SW480 (cell line): Measurements from ENCODE around the gene ITGB8.

Source experiments
- DNase-seq: peaks from one replicate; pipeline ENCODE4 v3.0.0-alpha.2; 2016; ENCODE audit warnings: low spot score

The ITGB8 gene

GRCh38 chr7:20307901-20308300 lies 22.8 kb upstream of the ITGB8 start:
- no peak for DNase-seq

DNA sequence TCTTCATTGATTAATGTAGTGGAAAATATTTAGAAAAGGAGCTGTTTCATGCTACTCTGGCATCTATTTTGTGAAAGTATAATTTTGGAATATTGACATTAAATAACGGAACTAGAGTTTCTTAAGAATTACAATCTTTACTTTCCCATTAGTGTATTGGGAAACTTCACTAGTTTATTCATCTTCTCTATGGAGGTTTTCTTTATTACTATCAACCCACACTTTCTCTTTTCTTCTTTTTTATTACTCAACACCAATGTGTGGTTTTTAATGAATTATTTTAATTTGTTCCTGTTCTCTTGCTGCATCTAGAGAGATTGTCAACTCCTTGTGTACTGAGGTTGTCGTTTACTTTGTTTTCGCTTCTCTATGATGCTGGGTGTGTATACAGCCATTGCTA lies 20.4 kb upstream of the ITGB8 start:
- no peak for DNase-seq

- DNase-seq = peak; percentile 67
Observed at GRCh38 chr7:20310963-20311742, 19.5 kb upstream of the ITGB8 start.

DNA sequence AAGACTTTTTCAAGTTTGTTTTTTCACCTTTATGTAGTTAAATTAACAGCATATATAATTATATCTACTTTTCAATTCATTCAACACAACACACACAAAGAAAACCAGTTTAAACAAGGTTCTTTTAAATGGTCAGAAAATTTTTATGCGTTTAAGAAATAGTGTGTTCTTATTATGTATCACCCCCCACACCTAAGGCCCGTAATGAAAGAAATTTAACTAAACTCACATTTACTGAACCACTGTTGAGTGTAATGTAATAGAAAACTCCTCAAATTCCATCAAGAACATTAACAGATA lies 19.0 kb upstream of the ITGB8 start:
- no peak for DNase-seq

- no peak for DNase-seq
Observed at GRCh38 chr7:20312562-20312961, 18.1 kb upstream of the ITGB8 start.

DNA sequence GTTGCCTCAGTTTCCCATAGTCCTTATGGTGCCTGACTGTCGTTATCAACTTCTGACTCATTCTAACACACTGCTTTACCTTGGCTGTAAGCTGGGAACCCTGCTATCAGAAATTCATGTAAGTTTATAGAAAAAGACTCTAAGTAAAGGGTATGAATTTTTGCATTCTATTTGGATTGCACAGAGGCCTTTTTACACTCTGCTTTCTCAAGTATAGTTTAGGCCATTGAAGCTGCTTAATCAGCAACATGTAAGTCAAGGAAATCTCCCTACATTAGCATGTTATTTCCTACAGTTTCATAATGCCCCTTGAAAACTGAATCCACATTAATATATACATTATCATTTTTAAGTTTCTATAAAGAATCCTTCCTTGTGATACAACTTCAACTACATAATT lies 17.1 kb upstream of the ITGB8 start:
- DNase-seq = no peak

DNA sequence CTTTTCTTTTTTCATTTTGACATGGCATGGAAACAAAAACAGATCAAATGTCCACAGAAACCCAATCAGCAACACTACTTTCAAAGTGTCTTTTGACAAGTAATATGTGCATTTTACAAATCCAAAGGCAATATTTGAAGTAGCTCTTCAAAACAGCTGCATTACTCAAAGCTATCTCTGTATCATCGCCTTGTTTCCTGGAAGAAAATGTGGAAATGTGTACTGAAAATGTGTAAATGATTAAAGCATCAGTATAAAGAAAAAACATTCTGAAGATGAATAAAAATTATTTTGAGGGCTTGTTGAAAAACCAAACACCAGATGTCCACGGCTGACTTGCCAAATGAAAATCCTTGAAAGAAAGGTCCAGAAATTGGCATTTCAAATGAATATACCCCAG lies 16.5 kb upstream of the ITGB8 start:
- DNase-seq = no peak

- no peak for DNase-seq
Observed at GRCh38 chr7:20316706-20317105, 14.0 kb upstream of the ITGB8 start.

DNA sequence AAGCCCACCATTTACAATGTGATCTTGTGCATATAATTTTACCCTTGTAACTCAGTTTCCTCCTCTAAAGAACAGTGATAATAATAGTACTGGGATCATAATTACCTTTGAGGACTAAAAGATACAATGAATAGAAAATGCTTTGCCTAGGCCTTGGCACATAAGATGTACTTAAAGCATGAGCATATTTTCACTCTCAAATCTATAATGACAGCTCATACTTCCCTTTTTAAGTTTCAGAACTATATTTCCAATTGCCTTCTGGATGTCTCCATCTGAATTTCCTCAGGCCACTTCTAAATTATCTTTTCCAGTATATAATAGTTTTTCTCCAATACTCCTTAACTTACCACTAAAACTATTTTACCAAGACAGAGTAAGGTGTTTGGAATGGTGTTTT lies 13.3 kb upstream of the ITGB8 start:
- DNase-seq = no peak

DNA sequence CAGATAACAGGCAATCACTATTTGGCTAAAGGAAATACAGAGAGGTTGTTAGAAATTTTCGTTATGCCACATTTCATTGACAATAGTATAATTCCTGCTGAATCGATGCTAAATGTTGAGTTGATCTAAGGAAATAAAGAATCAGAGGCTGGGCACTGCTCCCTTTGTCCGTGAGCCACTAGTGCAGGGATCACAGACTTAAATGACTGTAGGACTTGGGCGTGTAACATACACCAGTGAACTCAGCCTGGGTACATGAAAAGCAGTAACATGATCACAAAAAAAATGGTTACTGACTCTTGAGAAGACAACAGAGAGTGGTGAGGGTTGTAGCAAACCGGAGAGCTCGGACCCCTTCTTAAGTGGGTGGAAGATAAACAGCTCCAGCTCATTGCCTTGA lies 11.8 kb upstream of the ITGB8 start:
- DNase-seq = no peak

DNA sequence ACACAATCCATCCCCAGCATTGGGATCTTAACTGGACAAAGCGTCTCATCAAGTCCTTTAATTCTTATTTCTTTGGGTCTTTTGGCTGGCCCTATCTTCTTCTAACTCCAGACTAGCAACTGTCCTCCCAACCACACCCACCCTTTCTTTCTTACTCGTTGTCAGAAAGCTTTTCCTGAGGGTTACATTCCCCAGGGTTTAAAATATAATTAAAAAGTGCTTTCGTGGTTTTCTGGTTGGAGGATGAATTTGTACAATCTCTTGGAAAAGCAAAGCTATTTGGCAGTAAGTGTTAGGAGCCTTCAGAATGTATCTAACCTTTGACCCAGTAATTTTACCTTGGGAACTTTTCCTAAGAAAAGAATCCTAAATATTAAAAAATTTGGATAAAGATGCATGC lies 10.4 kb upstream of the ITGB8 start:
- no peak for DNase-seq

GRCh38 chr7:20320786-20321185 lies 9.9 kb upstream of the ITGB8 start:
- DNase-seq = no peak

DNA sequence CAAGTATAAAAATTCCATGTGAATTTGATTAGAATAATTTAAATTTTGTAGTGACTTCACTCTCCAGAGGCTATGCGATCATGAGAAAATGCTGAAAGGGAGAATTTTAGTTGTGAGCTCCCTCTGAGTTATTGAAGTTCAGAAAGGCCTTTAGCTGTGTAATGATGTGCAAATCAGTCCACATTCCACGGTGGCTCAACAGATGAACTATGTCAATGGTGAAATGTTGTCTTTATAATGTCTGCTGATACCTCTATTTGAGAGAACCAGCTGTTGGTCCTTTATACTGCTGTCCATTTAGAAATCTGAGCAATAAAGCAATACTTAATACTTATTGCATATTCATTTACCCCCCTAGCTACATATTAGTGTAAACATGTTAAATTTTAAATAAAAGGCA lies 7.1 kb upstream of the ITGB8 start:
- DNase-seq = no peak

DNA sequence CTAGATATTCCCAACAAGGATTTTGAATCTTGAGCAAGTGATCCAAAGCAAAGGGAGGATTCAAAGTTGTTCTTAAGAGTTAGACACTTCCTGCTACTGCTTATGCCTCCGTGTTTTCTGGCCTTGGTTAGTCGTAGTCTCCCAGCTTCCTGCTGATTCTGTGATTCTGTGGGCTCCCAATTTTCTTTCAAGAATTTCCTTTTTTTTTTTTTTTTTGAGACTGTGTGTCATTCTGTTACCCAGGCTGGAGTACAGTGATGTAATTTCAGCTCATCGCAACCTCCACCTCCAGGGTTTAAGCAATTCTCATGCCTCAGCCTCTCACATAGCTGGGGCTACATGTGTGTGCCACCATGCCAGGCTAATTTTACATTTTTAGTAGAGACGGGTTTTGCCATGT lies 4.4 kb upstream of the ITGB8 start:
- no peak for DNase-seq

DNA sequence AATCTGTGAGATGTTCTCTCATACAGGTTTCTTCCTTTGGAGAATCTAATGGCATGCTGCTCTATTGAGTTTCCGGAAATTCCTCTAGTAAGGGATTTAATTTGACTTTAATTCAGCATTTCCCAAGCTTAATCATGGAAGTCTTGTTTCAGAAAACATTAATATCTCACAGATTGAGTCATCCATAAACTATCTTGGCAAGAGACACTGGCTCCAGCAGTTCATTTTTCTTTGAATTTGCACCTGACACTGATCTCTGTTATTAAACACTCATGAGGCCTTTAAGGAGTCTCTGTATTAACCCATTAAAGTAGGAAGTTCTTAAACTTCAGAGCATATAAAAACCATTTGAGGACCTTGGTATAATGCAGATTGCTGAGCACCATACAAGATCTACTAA lies 3.6 kb upstream of the ITGB8 start:
- no peak for DNase-seq

GRCh38 chr7:20328027-20328426 lies 2.7 kb upstream of the ITGB8 start:
- DNase-seq = no peak

DNA sequence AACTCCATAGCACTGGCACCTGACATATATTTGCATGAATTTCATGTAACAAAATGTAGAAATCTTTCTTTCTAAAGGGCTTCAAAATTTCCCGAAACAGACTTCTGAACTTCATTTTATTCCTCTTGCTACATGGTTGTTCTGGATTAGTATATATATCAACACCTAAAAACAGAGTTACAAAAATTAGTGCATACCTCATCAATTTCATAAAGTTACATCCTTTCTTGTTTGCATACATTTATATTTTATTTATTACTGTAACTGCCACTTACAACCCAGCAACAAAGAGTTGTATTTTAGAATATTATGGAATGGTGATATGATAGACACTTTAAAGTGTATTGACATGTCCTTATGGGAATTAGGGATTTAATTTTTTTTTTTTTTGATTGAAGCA lies 2.0 kb upstream of the ITGB8 start:
- no peak for DNase-seq

GRCh38 chr7:20329389-20330238 lies 1.1 kb upstream of the ITGB8 start:
- DNase-seq = peak; percentile 96

- DNase-seq = peak; percentile 82
Observed at GRCh38 chr7:20330928-20331909, 519 bp downstream of the ITGB8 start.

DNA sequence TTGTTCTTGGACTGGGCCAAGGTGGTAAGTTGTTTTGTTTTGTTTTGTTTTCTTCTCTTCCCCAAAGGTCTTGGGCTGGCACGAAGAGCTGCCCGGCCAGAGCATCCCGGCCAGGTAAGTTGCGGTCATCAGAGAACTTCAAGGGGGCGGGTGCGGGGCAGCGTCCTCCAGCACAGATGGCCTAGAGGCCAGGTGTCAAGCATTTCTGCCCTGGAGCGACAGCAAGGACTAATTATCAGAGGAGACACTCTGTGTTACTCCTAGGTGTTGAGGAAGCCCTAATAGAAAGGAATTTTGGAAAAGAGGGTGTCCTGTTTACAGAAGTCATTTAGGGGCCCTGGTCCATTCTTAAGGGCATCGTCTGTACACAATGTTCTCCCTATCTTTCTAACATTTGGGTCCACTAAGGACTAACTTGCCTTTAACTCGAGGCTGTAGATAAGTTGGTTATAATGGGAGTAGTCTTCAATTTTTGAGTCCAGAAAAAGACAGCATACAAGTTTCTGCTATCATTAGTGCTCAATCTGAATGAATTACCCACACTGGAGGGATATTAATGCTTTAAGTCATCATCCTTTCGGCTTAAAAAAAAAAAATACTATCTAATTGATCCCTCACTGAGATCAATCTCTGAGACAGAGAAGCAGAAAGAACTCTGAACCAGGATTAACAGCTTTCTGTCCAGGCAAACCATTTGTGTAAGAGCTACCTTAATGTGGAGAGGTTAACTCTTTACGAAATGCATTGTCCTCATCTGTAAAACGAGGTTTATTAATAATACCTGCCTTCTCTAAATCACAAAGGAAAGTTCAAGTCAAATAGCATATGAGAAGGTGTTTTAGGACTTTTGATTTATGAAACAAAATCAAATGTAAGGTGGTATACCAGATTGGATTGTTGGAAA lies 1.5 kb downstream of the ITGB8 start:
- DNase-seq = peak; percentile 39

DNA sequence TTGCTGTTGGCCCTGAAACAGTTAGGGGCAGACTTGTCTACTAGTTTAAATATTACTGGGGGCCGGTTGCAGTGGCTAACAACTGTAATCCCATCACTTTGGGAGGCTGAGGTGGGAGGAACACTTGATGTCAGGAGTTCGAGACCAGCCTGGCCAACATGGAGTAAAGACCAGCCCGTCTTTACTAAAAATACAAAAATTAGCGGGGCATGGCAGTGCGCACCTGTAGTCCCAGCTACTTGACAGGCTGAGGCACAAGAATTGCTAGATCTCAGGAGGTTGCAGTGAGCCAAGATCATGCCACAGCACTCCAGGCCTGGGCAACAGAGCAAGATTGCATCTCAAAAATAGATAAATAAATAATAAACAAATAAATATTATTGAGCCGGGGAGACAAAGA lies 7.6 kb downstream of the ITGB8 start:
- DNase-seq = no peak
